HEK293 (cell line): ENCODE results near the gene BRD2.

Experiments
- CTCF ChIA-PET: fragments of 350-600 bp; formaldehyde crosslinking; extraction: SDS; loops from one replicate; lab custom pipeline; 2021; ENCODE audit warnings: antibody characterized with exemption; lab: Yijun Ruan, JAX
- POLR2A ChIA-PET: fragments of 300-600 bp; formaldehyde crosslinking; extraction: SDS; loops from one replicate; lab custom pipeline; 2020; ENCODE audit warnings: antibody characterized with exemption, inconsistent platforms; lab: Yijun Ruan, JAX
- H3K27ac ChIP-seq: fragments of 200-500 bp; sonication (Bioruptor generic); 2 replicates; pipeline ENCODE4 v1.5.1; 2014; ENCODE audit warnings: low read depth, low read length, control low read depth, inconsistent platforms; ENCODE audit errors: extremely low read depth
- H3K36me3 ChIP-seq, 2 experiments: fragments of 200-500 bp in 1 of 2; sonication (Bioruptor generic) in 1 of 2; 1 replicate in 1 of 2; 2 replicates in 1 of 2; pipeline ENCODE4 v1.5.1; 2014 to 2017; ENCODE audit warnings: inconsistent platforms in 2 of 2, low read length in 2 of 2; ENCODE audit not compliant: control insufficient read depth in 2 of 2, insufficient read depth in 1 of 2
- H3K4me1 ChIP-seq: fragments of 200-500 bp; sonication (Bioruptor generic); 2 replicates; pipeline ENCODE4 v1.5.1; 2014; ENCODE audit warnings: mild to moderate bottlenecking, low read length, inconsistent platforms; ENCODE audit not compliant: control insufficient read depth, insufficient read depth
- H3K4me3 ChIP-seq: 2 replicates; pipeline ENCODE4 v1.5.1; 2011; ENCODE audit warnings: low read depth, mild to moderate bottlenecking, control low read depth, low read length, moderate library complexity
- H3K9me3 ChIP-seq: fragments of 200-500 bp; sonication (Bioruptor generic); 2 replicates; pipeline ENCODE4 v1.5.1; 2014; ENCODE audit warnings: low read depth, low read length, inconsistent platforms; ENCODE audit not compliant: control insufficient read depth, insufficient read depth
- PRDM1 ChIP-seq: fragments of 450-650 bp; formaldehyde crosslinking; IDR thresholded peaks from 2 replicates; pipeline ENCODE4; 2016; ENCODE audit warnings: missing biosample characterization, missing genetic modification characterization
- ZBTB7A ChIP-seq: fragments of 450-650 bp; formaldehyde crosslinking; IDR thresholded peaks from 2 replicates; pipeline ENCODE4 v1.5.1; 2016; ENCODE audit warnings: low read depth, missing biosample characterization, missing genetic modification characterization
- ZFHX2 ChIP-seq: fragments of 450-650 bp; formaldehyde crosslinking; conservative IDR thresholded peaks from 2 replicates; pipeline ENCODE4 v1.5.1; 2016; ENCODE audit warnings: missing biosample characterization, missing genetic modification characterization
- ZNF140 ChIP-seq: fragments of 450-650 bp; formaldehyde crosslinking; IDR thresholded peaks from 2 replicates; pipeline ENCODE4 v1.5.1; 2016; ENCODE audit warnings: missing biosample characterization, missing genetic modification characterization
- ZNF157 ChIP-seq: fragments of 450-650 bp; formaldehyde crosslinking; IDR thresholded peaks from 2 replicates; pipeline ENCODE4 v1.5.1; 2016; ENCODE audit warnings: missing biosample characterization, missing genetic modification characterization
- ZNF335 ChIP-seq: fragments of 450-650 bp; formaldehyde crosslinking; conservative IDR thresholded peaks from 2 replicates; pipeline ENCODE4 v1.5.1; 2016; ENCODE audit warnings: missing biosample characterization, missing genetic modification characterization
- ZNF341 ChIP-seq: fragments of 450-650 bp; formaldehyde crosslinking; IDR thresholded peaks from 2 replicates; pipeline ENCODE4; 2016; ENCODE audit warnings: low read depth, missing biosample characterization, missing genetic modification characterization
- ZNF350 ChIP-seq: fragments of 450-650 bp; formaldehyde crosslinking; IDR thresholded peaks from 2 replicates; pipeline ENCODE4 v1.5.0; 2017; ENCODE audit warnings: missing biosample characterization, mild to moderate bottlenecking, missing genetic modification characterization
- ZNF658 ChIP-seq: fragments of 450-650 bp; formaldehyde crosslinking; IDR thresholded peaks from 2 replicates; pipeline ENCODE4; 2016; ENCODE audit warnings: missing biosample characterization, missing genetic modification characterization
- TF ChIP-seq, protein P1 (sequence below): fragments of 450-650 bp; formaldehyde crosslinking; IDR thresholded peaks from 2 replicates; pipeline ENCODE4 v1.5.1; 2016; ENCODE audit warnings: missing biosample characterization, missing genetic modification characterization
- TF ChIP-seq, protein P2 (sequence below): fragments of 450-650 bp; formaldehyde crosslinking; IDR thresholded peaks from 2 replicates; pipeline ENCODE4 v1.5.1; 2016; ENCODE audit warnings: missing biosample characterization, missing genetic modification characterization
- TF ChIP-seq, protein P3 (sequence below): fragments of 450-650 bp; formaldehyde crosslinking; conservative IDR thresholded peaks from 2 replicates; pipeline ENCODE4 v1.5.1; 2016; ENCODE audit warnings: low read depth, missing biosample characterization, missing genetic modification characterization
- TF ChIP-seq, protein P4 (sequence below): fragments of 450-650 bp; formaldehyde crosslinking; IDR thresholded peaks from 2 replicates; pipeline ENCODE4 v1.5.1; 2016; ENCODE audit warnings: missing biosample characterization, missing genetic modification characterization
- TF ChIP-seq, protein P5 (sequence below): fragments of 450-650 bp; formaldehyde crosslinking; IDR thresholded peaks from 2 replicates; pipeline ENCODE4 v1.5.1; 2016; ENCODE audit warnings: missing biosample characterization, missing genetic modification characterization, low read depth
- TF ChIP-seq, protein P6 (sequence below): fragments of 450-650 bp; formaldehyde crosslinking; IDR thresholded peaks from 2 replicates; pipeline ENCODE4 v1.5.1; 2017; ENCODE audit warnings: missing biosample characterization, missing genetic modification characterization
- TF ChIP-seq, protein P7 (sequence below): fragments of 450-650 bp; formaldehyde crosslinking; IDR thresholded peaks from 2 replicates; pipeline ENCODE4 v1.5.1; 2016; ENCODE audit warnings: missing biosample characterization, missing genetic modification characterization

The BRD2 gene

DNA sequence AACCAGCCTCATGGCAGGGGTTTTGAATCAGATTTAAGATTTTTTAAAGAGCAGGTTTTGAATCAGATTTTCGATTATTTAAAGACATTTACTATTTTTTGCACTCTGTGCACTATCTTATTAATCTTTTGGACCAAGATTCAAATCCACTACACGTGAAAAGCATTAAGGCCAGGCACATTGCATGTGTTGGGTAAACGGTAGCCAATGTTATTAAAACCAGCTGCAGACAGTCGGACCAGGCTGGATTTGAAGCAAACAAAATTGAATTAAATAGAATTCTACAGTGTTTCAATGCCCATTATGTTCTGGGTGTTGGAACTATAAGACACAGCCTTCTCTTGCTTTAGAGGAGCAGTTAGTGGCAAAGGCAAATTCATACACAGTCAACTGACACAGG is 33.3 kb downstream of the BRD2 start (continued):
- TF ChIP-seq, protein P1, sequence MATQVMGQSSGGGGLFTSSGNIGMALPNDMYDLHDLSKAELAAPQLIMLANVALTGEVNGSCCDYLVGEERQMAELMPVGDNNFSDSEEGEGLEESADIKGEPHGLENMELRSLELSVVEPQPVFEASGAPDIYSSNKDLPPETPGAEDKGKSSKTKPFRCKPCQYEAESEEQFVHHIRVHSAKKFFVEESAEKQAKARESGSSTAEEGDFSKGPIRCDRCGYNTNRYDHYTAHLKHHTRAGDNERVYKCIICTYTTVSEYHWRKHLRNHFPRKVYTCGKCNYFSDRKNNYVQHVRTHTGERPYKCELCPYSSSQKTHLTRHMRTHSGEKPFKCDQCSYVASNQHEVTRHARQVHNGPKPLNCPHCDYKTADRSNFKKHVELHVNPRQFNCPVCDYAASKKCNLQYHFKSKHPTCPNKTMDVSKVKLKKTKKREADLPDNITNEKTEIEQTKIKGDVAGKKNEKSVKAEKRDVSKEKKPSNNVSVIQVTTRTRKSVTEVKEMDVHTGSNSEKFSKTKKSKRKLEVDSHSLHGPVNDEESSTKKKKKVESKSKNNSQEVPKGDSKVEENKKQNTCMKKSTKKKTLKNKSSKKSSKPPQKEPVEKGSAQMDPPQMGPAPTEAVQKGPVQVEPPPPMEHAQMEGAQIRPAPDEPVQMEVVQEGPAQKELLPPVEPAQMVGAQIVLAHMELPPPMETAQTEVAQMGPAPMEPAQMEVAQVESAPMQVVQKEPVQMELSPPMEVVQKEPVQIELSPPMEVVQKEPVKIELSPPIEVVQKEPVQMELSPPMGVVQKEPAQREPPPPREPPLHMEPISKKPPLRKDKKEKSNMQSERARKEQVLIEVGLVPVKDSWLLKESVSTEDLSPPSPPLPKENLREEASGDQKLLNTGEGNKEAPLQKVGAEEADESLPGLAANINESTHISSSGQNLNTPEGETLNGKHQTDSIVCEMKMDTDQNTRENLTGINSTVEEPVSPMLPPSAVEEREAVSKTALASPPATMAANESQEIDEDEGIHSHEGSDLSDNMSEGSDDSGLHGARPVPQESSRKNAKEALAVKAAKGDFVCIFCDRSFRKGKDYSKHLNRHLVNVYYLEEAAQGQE (tag by site-specific recombination) = no peak
- TF ChIP-seq ZFHX2 (tag by site-specific recombination) (no peak), ZNF341 (tag by site-specific recombination) (no peak), ZNF335 (tag by site-specific recombination) (no peak), ZBTB7A (tag by site-specific recombination) (no peak), ZNF140 (tag by site-specific recombination) (no peak)
- TF ChIP-seq, protein P2, sequence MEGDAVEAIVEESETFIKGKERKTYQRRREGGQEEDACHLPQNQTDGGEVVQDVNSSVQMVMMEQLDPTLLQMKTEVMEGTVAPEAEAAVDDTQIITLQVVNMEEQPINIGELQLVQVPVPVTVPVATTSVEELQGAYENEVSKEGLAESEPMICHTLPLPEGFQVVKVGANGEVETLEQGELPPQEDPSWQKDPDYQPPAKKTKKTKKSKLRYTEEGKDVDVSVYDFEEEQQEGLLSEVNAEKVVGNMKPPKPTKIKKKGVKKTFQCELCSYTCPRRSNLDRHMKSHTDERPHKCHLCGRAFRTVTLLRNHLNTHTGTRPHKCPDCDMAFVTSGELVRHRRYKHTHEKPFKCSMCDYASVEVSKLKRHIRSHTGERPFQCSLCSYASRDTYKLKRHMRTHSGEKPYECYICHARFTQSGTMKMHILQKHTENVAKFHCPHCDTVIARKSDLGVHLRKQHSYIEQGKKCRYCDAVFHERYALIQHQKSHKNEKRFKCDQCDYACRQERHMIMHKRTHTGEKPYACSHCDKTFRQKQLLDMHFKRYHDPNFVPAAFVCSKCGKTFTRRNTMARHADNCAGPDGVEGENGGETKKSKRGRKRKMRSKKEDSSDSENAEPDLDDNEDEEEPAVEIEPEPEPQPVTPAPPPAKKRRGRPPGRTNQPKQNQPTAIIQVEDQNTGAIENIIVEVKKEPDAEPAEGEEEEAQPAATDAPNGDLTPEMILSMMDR = no peak
- TF ChIP-seq, protein P3, sequence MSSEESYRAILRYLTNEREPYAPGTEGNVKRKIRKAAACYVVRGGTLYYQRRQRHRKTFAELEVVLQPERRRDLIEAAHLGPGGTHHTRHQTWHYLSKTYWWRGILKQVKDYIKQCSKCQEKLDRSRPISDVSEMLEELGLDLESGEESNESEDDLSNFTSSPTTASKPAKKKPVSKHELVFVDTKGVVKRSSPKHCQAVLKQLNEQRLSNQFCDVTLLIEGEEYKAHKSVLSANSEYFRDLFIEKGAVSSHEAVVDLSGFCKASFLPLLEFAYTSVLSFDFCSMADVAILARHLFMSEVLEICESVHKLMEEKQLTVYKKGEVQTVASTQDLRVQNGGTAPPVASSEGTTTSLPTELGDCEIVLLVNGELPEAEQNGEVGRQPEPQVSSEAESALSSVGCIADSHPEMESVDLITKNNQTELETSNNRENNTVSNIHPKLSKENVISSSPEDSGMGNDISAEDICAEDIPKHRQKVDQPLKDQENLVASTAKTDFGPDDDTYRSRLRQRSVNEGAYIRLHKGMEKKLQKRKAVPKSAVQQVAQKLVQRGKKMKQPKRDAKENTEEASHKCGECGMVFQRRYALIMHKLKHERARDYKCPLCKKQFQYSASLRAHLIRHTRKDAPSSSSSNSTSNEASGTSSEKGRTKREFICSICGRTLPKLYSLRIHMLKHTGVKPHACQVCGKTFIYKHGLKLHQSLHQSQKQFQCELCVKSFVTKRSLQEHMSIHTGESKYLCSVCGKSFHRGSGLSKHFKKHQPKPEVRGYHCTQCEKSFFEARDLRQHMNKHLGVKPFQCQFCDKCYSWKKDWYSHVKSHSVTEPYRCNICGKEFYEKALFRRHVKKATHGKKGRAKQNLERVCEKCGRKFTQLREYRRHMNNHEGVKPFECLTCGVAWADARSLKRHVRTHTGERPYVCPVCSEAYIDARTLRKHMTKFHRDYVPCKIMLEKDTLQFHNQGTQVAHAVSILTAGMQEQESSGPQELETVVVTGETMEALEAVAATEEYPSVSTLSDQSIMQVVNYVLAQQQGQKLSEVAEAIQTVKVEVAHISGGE (tag by site-specific recombination) = no peak
- TF ChIP-seq, protein P4, sequence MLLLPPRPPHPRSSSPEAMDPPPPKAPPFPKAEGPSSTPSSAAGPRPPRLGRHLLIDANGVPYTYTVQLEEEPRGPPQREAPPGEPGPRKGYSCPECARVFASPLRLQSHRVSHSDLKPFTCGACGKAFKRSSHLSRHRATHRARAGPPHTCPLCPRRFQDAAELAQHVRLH = no peak
- TF ChIP-seq, protein P5, sequence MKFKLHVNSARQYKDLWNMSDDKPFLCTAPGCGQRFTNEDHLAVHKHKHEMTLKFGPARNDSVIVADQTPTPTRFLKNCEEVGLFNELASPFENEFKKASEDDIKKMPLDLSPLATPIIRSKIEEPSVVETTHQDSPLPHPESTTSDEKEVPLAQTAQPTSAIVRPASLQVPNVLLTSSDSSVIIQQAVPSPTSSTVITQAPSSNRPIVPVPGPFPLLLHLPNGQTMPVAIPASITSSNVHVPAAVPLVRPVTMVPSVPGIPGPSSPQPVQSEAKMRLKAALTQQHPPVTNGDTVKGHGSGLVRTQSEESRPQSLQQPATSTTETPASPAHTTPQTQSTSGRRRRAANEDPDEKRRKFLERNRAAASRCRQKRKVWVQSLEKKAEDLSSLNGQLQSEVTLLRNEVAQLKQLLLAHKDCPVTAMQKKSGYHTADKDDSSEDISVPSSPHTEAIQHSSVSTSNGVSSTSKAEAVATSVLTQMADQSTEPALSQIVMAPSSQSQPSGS (tag by site-specific recombination) = no peak

DNA sequence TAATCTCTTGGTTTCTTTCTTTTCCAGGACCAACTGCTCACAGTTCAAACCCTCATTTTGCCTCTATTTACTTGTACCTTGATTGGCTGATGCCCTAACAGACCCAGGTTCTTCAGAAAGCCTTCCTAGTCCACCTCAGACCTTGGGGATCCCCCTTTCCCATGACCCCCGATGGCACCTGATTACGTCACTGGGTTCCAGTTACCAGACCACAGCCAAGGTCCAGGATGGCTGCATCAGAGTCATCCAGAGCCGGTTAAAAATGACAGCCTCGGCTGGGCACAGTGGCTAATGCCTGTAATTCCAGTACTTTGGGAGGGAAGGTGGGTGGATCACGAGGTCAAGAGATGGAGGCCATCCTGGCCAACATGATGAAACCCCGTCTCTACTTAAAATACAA is 36.5 kb downstream of the BRD2 start:
- no peak overlapping the region for H3K27ac ChIP-seq
- H3K36me3 ChIP-seq = no peaks in the 10 kb centered on the region
- ChIA-PET CTCF (interaction anchor here (1.2 to 3.2 kb wide), 2 partner anchors 8 to 20 kb away, joined by 4 to 24 read pairs; no protein-coding TSS in a partner anchor), POLR2A (interaction anchor here (1.1 kb wide), 1 partner anchor 111 kb away, joined by 3 read pairs; no protein-coding TSS in a partner anchor)
- H3K4me3 ChIP-seq = no peak overlapping the region
- H3K4me1 ChIP-seq = no peaks in the 10 kb centered on the region
- TF ChIP-seq, protein P6, sequence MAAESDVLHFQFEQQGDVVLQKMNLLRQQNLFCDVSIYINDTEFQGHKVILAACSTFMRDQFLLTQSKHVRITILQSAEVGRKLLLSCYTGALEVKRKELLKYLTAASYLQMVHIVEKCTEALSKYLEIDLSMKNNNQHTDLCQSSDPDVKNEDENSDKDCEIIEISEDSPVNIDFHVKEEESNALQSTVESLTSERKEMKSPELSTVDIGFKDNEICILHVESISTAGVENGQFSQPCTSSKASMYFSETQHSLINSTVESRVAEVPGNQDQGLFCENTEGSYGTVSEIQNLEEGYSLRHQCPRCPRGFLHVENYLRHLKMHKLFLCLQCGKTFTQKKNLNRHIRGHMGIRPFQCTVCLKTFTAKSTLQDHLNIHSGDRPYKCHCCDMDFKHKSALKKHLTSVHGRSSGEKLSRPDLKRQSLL (tag by site-specific recombination) = no peak
- no peak for TF ChIP-seq PRDM1 (tag by site-specific recombination)
- TF ChIP-seq, protein P7, sequence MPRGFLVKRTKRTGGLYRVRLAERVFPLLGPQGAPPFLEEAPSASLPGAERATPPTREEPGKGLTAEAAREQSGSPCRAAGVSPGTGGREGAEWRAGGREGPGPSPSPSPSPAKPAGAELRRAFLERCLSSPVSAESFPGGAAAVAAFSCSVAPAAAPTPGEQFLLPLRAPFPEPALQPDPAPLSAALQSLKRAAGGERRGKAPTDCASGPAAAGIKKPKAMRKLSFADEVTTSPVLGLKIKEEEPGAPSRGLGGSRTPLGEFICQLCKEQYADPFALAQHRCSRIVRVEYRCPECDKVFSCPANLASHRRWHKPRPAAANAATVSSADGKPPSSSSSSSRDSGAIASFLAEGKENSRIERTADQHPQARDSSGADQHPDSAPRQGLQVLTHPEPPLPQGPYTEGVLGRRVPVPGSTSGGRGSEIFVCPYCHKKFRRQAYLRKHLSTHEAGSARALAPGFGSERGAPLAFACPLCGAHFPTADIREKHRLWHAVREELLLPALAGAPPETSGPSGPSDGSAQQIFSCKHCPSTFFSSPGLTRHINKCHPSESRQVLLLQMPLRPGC (tag by site-specific recombination) = no peak
- TF ChIP-seq ZNF157 (tag by site-specific recombination) = no peak
- no peak for TF ChIP-seq ZNF350 (tag by site-specific recombination)
- TF ChIP-seq ZNF658 (tag by site-specific recombination) = no peak
- no peaks in the 10 kb centered on the region for H3K9me3 ChIP-seq
